ENCODE measurements around the gene NOS2.

- TF ChIP-seq GATA3 (IDR thresholded peaks at IDR 0.05; ENCODE audit: low read depth, low read length) = no peak
- TF ChIP-seq GATA2 (IDR thresholded peaks at IDR 0.05; ENCODE audit: low read depth, low read length) = no peak
Observed at GRCh38 chr17:27810211-27810901, 10.0 kb upstream of the NOS2 start.

Measured in SH-SY5Y (cell line).